ENCODE data around the gene RESP18.

- TF ChIP-seq CTCF (conservative IDR thresholded peaks at IDR 0.05) (no peak), EZH2 (IDR thresholded peaks at IDR 0.05; ENCODE audit: low read depth) (no peak)
These were observed 38.8 kb downstream of the RESP18 start for GRCh38 chr2:219293736-219294231.

All from PC-9 (cell line).